ELR (cell line): ENCODE measurements around the gene LRIG2.
"Not testable (repeated sequence)": the region's sequence is repeated elsewhere in the genome, so short reads cannot be mapped to it uniquely, and the experiment has no call there.

ENCODE experiments used
- DNase-seq: peaks from one replicate; pipeline ENCODE4 v3.0.0-alpha.2; 2015; ENCODE audit warnings: low read depth

LRIG2 gene, protein sequence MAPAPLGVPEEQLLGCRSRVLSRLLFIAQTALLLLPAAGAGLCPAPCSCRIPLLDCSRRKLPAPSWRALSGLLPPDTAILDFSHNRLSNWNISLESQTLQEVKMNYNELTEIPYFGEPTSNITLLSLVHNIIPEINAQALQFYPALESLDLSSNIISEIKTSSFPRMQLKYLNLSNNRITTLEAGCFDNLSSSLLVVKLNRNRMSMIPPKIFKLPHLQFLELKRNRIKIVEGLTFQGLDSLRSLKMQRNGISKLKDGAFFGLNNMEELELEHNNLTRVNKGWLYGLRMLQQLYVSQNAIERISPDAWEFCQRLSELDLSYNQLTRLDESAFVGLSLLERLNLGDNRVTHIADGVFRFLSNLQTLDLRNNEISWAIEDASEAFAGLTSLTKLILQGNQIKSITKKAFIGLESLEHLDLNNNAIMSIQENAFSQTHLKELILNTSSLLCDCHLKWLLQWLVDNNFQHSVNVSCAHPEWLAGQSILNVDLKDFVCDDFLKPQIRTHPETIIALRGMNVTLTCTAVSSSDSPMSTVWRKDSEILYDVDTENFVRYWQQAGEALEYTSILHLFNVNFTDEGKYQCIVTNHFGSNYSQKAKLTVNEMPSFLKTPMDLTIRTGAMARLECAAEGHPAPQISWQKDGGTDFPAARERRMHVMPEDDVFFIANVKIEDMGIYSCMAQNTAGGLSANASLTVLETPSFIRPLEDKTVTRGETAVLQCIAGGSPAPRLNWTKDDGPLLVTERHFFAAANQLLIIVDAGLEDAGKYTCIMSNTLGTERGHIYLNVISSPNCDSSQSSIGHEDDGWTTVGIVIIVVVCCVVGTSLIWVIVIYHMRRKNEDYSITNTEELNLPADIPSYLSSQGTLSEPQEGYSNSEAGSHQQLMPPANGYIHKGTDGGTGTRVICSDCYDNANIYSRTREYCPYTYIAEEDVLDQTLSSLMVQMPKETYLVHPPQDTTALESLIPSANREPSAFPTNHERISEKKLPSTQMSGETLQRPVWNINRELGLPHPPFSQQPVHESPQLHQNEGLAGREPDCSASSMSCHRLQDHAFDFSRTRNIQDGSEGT

GRCh38 chr1:113072757-113073478, at the start of gene LRIG2:
Gene LRIG2, plus strand, starts transcription at chr1:113073198. Its CDS starts 209 bp downstream, at chr1:113073407.
- DNase-seq: peak; percentile 99

DNA sequence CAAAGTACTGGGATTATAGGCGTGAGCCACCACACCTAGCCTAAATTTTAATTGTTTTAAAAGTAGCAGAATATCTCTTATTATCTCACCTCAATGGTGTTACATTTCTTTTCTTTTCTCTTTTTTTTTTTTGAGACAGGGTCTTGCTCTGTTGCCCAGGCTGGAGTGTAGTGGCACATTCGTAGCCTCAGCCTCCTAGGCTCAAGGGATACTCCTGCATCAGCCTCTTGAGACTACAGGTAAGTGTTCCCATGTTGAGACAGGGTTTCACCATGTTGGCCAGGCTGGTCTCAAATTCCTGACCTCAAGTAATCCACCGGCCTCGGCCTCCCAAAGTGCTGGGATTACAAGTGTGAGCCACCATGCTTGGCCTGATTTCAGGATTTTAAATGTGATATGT, 49.7 kb upstream of the LRIG2 start:
- DNase-seq: not testable (repeated sequence)

- DNase-seq: no peak
Observed at GRCh38 chr1:113027007-113027406, 46.0 kb upstream of the LRIG2 start.

- DNase-seq: no peak
Observed at GRCh38 chr1:113027449-113027848, 45.5 kb upstream of the LRIG2 start.

DNA sequence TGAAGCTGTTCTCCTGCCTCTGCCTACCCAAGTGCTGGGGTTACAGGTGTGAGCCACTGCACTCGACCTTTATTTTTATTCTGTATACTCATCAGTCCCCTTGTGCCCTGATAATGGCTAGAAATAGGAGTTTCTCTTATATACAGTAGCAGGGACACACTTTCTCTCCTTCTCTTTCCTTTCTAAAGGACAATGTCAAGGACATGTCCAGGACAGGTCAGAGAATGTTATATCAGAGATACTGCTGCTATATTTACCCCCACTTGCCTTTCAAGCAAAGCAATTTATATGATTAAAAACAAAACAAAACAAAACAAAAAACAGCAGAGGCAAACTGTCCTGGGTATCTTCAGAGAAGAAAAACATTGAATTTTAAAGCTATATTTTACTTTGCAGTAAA, 43.2 kb upstream of the LRIG2 start:
- DNase-seq: no peak

- no peak for DNase-seq
Observed at GRCh38 chr1:113031171-113031933, 41.6 kb upstream of the LRIG2 start.

DNA sequence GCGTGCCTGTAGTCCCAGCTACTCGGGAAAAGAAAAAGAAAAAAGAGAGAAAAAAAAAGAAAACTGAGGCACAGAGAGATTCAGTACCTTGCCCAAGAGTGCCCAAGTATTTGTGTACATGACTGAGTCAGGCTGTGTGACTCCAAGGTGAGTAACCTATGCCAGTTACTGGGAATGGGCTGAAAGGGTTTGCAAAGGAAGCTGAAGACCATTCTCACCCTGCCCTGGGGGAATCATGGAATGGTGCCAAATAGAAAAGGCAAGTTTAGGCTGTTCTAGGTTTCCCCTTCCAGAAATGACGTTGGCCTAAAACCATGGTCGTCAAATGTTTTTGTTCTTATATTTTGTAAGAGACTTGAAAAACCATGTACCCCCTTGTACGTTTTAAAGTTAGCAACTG, 37.9 kb upstream of the LRIG2 start:
- DNase-seq: peak; percentile 78

- peak; percentile 30 for DNase-seq
Observed at GRCh38 chr1:113036639-113037321, 36.2 kb upstream of the LRIG2 start.

GRCh38 chr1:113040041-113040440, 33.0 kb upstream of the LRIG2 start:
- no peak for DNase-seq

- DNase-seq: no peak
Observed at GRCh38 chr1:113040718-113041412, 32.1 kb upstream of the LRIG2 start.

DNA sequence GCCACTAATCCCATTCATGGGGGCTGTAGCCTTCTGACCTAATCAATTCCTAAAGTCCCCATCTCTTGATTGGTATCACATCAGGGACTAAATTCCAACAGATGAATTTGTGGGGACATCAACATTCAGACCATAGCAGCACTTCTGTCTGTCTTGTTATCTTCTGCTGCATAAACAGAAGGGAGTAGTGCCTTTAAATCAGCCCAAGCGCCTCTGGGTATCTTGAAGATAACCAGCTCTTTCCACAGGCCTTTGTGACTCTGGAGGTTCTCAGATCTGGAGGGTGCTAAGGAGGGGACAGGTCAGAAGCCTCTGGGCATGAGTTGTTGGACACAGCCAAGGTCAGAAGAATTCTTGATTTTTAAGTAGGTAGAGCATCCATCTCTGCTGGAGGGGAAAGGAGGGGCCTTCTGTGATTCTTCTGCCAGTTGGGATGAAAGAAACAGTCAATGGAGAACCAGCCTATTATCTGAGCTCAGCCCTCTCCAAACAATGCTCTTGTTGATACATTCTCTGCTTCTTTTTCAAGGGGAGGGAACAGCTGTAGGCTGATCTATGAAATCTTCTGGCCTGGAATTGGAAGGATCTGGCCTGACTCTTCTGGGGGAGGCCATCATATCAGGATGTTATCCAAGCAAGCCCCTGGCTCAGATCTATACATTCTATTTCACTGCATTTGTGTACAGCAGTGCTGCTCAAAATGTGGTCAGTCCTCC, 31.3 kb upstream of the LRIG2 start:
- no peak for DNase-seq

- peak; percentile 91 for DNase-seq
Observed at GRCh38 chr1:113042285-113043143, 30.5 kb upstream of the LRIG2 start.

GRCh38 chr1:113043144-113043488, 29.9 kb upstream of the LRIG2 start:
- not testable (repeated sequence) for DNase-seq

DNA sequence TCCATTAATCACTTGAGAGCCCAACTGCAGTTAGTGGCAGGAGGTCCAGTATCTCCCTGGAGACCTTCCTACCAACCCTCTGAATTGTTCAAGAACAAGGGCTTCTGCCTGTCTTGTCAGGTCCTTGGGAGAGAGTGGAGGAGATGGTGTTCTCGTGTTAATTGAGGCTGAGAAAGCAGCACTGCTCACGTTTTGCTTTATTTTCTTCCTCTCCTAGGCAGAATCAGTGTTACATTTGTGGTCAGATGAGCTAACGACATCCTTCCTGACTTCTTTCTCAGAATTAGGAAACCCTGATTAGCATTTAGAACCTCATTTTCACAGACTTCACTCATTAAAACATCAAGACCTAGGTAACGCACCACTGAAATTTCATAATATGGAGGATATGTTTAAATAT, 26.4 kb upstream of the LRIG2 start:
- no peak for DNase-seq

GRCh38 chr1:113048064-113048463, 24.9 kb upstream of the LRIG2 start:
- no peak for DNase-seq

GRCh38 chr1:113053344-113054126, 19.5 kb upstream of the LRIG2 start:
- no peak for DNase-seq

DNA sequence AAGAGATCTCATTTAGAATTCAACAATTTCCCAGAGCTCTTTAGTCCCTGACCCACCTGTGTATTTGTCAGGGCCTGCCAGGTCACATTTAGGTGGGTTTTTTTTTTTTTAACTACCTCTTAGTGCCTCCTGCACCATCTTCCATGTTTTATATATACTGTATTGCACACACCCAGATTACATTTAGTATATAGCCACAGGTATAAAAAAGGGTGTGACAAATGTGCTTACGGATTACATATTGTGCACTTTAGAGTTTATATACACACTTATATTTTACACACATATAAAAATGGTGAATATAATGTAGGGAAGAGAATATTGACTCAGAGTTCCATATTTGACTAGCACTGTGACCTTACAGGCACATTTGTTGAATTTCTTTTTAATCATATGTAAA, 17.4 kb upstream of the LRIG2 start:
- DNase-seq: no peak

DNA sequence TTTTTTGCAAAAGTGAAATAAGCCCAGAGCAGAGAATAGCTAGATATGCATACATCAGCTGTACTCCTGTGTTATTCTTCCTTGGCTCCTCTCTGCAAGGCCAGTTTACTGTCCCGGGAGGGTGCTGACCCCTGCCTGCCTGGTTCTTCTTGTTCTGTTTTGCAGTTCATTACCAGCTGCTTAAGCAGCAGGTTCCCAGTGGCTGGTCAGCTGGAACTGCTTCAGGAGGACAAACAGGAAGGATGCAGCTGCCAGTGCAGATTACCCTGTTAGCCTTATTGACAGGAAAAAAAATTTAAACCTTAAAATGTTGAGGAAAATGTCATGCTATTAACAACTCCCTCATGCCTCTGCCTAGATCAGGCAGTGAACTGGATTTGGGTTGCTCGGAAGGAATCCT, 16.0 kb upstream of the LRIG2 start:
- no peak for DNase-seq
